Body of pancreas (tissue), 4 donors: Measurements from ENCODE around the gene NR4A1.

Experiments
- POLR2A ChIP-seq, 3 donors: fragments of 450-650 bp; IDR thresholded peaks; one replicate each; pipeline ENCODE4 v1.6.1; 2016; ENCODE audit warnings: antibody characterized with exemption in 3 of 3, mild to moderate bottlenecking in 2 of 3
- TF ChIP-seq, protein P1 (sequence below), 7 experiments: fragments of 450-650 bp in 4 of 7; fragments of 200-600 bp in 3 of 7; sonication (generic) in 3 of 7; IDR thresholded peaks; one replicate each; pipeline ENCODE4 v1.5.1; 2016 to 2019; ENCODE audit warnings: antibody characterized with exemption in 7 of 7

DNA sequence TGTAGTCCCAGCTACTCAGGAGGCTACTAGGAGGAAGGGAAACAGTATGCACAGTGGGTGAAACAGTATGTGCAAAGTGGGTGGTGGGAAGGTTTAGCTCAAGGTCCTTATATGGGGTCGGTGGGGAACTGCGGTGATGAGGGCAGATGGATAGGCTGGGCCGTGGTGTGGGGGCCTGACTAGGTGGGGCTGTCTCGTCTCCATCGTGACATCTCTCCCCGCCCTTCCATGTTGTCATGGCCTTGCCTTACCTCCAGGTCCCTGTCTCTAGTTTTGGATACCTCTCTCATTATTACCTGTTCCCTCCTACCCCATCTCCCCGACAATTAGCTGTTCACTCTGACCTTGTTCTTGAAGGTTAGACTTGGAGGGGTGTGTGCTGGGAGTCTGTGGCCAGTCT, 4.4 kb upstream of the NR4A1 start:
- TF ChIP-seq, protein P1, sequence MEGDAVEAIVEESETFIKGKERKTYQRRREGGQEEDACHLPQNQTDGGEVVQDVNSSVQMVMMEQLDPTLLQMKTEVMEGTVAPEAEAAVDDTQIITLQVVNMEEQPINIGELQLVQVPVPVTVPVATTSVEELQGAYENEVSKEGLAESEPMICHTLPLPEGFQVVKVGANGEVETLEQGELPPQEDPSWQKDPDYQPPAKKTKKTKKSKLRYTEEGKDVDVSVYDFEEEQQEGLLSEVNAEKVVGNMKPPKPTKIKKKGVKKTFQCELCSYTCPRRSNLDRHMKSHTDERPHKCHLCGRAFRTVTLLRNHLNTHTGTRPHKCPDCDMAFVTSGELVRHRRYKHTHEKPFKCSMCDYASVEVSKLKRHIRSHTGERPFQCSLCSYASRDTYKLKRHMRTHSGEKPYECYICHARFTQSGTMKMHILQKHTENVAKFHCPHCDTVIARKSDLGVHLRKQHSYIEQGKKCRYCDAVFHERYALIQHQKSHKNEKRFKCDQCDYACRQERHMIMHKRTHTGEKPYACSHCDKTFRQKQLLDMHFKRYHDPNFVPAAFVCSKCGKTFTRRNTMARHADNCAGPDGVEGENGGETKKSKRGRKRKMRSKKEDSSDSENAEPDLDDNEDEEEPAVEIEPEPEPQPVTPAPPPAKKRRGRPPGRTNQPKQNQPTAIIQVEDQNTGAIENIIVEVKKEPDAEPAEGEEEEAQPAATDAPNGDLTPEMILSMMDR (IDR thresholded peaks at IDR 0.05), result no peak
- no peak for TF ChIP-seq POLR2A (IDR thresholded peaks at IDR 0.05)
